WTC11 (cell line): ENCODE measurements around the gene SDC1. TPM values are rescaled to one million over a fixed set of nuclear protein-coding genes. Genes with fewer than 3 reads are reported as not detected.

Experiments
- ATAC-seq: fragments of 200-7000 bp; cut with Tn5 transposase; 2 replicates; pipeline ENCODE4 v1.10.0; 2021; ENCODE audit warnings: mild to moderate bottlenecking, moderate library complexity
- CTCF ChIA-PET: fragments of 300-600 bp; sonication (Branson Sonifier 250); formaldehyde crosslinking; loops from one replicate; lab custom pipeline; 2021; ENCODE audit warnings: antibody characterized with exemption; lab: Charles Lee
- POLR2A ChIA-PET: fragments of 350-600 bp; sonication (Branson Sonifier 250); formaldehyde crosslinking; loops from one replicate; lab custom pipeline; 2021; ENCODE audit warnings: antibody characterized with exemption; lab: Charles Lee
- DNase-seq: peaks from one replicate; pipeline ENCODE4 v3.0.0; 2021; ENCODE audit warnings: low spot score
- H3K27ac Mint-ChIP-seq: 2 replicates; pipeline ENCODE4 v1.8.0; 2021; ENCODE audit warnings: mixed read lengths
- H3K27me3 Mint-ChIP-seq: 2 replicates; pipeline ENCODE4 v1.8.0; 2021; ENCODE audit warnings: low read depth, mild to moderate bottlenecking, moderate library complexity, mixed read lengths
- H3K36me3 Mint-ChIP-seq: 2 replicates; pipeline ENCODE4 v1.8.0; 2021; ENCODE audit warnings: mixed read lengths
- H3K4me1 Mint-ChIP-seq: 2 replicates; pipeline ENCODE4 v1.8.0; 2022; ENCODE audit warnings: mixed read lengths
- H3K4me3 Mint-ChIP-seq: 2 replicates; pipeline ENCODE4 v1.8.0; 2021; ENCODE audit warnings: mild to moderate bottlenecking, moderate library complexity, mixed read lengths
- H3K9me3 Mint-ChIP-seq: 2 replicates; pipeline ENCODE4 v1.8.0; 2021; ENCODE audit warnings: mixed read lengths
- AFF4 ChIP-seq: sonication (generic); formaldehyde crosslinking; IDR thresholded peaks from 2 replicates; pipeline ENCODE4 v1.8.1; 2023; ENCODE audit warnings: mild to moderate bottlenecking, missing genetic modification reagents, borderline replicate concordance
- CBFB ChIP-seq: sonication (generic); formaldehyde crosslinking; IDR thresholded peaks from 2 replicates; pipeline ENCODE4 v1.8.1; 2022; ENCODE audit warnings: mild to moderate bottlenecking, low read depth, missing genetic modification reagents
- CTCF ChIP-seq: fragments of 200-600 bp; IDR thresholded peaks from 2 replicates; pipeline ENCODE4 v1.8.0; 2022; ENCODE audit warnings: antibody characterized with exemption
- GRHL2 ChIP-seq: fragments of 250-450 bp; sonication (Bioruptor Pico); IDR thresholded peaks from 2 replicates; pipeline ENCODE4 v1.8.0; 2022; ENCODE audit warnings: mild to moderate bottlenecking, moderate library complexity; ENCODE audit not compliant: insufficient replicate concordance, severe bottlenecking
- MXD4 ChIP-seq: fragments of 250-450 bp; sonication (Bioruptor Pico); IDR thresholded peaks from 2 replicates; pipeline ENCODE4 v1.8.0; 2021; ENCODE audit warnings: mild to moderate bottlenecking, moderate library complexity, borderline replicate concordance
- NFE2L1 ChIP-seq: sonication (generic); formaldehyde crosslinking; IDR thresholded peaks from 2 replicates; pipeline ENCODE4 v1.8.1; 2023; ENCODE audit warnings: missing genetic modification reagents
- RELA ChIP-seq: sonication (generic); formaldehyde crosslinking; IDR thresholded peaks from 2 replicates; pipeline ENCODE4 v1.8.1; 2022; ENCODE audit warnings: missing genetic modification reagents, mild to moderate bottlenecking, borderline replicate concordance
- SMAD3 ChIP-seq: sonication (generic); formaldehyde crosslinking; IDR thresholded peaks from 2 replicates; pipeline ENCODE4 v1.8.0; 2022; ENCODE audit warnings: missing genetic modification reagents, mild to moderate bottlenecking, borderline replicate concordance
- SP1 ChIP-seq: sonication (generic); formaldehyde crosslinking; conservative IDR thresholded peaks from 2 replicates; pipeline ENCODE4 v1.8.1; 2022; ENCODE audit warnings: missing genetic modification reagents
- TP53 ChIP-seq: sonication (generic); formaldehyde crosslinking; IDR thresholded peaks from 2 replicates; pipeline ENCODE4 v1.8.1; 2023; ENCODE audit warnings: mild to moderate bottlenecking, missing genetic modification reagents
- ZNF138 ChIP-seq: sonication (generic); formaldehyde crosslinking; conservative IDR thresholded peaks from 2 replicates; pipeline ENCODE4 v1.8.1; 2022; ENCODE audit warnings: mild to moderate bottlenecking, moderate library complexity, missing genetic modification reagents
- ZNF219 ChIP-seq: sonication (generic); formaldehyde crosslinking; IDR thresholded peaks from 2 replicates; pipeline ENCODE4 v1.8.0; 2023; ENCODE audit warnings: missing genetic modification reagents, mild to moderate bottlenecking, borderline replicate concordance
- ZNF423 ChIP-seq: fragments of 250-450 bp; sonication (Bioruptor Pico); IDR thresholded peaks from 2 replicates; pipeline ENCODE4 v2.1.2; 2022; ENCODE audit warnings: mild to moderate bottlenecking, moderate library complexity
- total RNA-seq: library from RNA; stranded (reverse); gene quantifications from 3 replicates; pipeline ENCODE4 v1.2.3, GENCODE V29; 2021
- TF ChIP-seq, protein P1 (sequence below): sonication (generic); formaldehyde crosslinking; IDR thresholded peaks from 2 replicates; pipeline ENCODE4 v1.8.0; 2022; ENCODE audit warnings: missing genetic modification reagents

Gene SDC1
- total RNA-seq, 1 experiment from 2014 or later = 52.6 TPM

DNA sequence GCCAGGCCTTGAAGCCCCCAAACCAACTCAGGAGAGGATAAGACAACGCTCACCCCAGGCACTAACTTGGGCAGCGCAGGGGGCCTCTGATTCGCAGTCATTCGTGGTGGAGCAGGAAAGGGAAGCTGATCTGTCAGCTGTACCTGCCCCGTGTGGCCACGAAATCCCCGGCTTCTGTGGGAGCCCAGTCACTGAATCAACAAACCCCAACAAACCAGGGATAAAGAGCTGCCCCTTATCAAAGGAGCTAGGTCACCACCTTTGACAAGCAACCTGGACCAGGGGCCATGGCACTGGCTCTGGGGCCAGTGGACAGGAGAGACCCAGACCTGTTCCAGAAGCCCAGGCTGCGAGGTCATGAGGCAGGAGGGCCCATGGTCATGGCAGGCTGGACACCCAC, 14.5 kb downstream of the SDC1 start (continued):
- TF ChIP-seq, protein P1, sequence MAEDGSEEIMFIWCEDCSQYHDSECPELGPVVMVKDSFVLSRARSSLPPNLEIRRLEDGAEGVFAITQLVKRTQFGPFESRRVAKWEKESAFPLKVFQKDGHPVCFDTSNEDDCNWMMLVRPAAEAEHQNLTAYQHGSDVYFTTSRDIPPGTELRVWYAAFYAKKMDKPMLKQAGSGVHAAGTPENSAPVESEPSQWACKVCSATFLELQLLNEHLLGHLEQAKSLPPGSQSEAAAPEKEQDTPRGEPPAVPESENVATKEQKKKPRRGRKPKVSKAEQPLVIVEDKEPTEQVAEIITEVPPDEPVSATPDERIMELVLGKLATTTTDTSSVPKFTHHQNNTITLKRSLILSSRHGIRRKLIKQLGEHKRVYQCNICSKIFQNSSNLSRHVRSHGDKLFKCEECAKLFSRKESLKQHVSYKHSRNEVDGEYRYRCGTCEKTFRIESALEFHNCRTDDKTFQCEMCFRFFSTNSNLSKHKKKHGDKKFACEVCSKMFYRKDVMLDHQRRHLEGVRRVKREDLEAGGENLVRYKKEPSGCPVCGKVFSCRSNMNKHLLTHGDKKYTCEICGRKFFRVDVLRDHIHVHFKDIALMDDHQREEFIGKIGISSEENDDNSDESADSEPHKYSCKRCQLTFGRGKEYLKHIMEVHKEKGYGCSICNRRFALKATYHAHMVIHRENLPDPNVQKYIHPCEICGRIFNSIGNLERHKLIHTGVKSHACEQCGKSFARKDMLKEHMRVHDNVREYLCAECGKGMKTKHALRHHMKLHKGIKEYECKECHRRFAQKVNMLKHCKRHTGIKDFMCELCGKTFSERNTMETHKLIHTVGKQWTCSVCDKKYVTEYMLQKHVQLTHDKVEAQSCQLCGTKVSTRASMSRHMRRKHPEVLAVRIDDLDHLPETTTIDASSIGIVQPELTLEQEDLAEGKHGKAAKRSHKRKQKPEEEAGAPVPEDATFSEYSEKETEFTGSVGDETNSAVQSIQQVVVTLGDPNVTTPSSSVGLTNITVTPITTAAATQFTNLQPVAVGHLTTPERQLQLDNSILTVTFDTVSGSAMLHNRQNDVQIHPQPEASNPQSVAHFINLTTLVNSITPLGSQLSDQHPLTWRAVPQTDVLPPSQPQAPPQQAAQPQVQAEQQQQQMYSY (CRISPR knock-in tag) = no peak
- TF ChIP-seq SP1 (CRISPR knock-in tag) (no peak), CBFB (CRISPR knock-in tag) (no peak), MXD4 (CRISPR knock-in tag) (no peak), GRHL2 (CRISPR knock-in tag) (no peak), ZNF219 (no peak), ZNF423 (CRISPR knock-in tag) (no peak), SMAD3 (CRISPR knock-in tag) (no peak)
- TF ChIP-seq, all 79 proteins: peak for 0

- no peaks in the 10 kb centered on the region for H3K27me3 Mint-ChIP-seq
- peak overlapping the region; percentile 53; the same call in 1 of the 2 replicates for H3K27ac Mint-ChIP-seq
- ChIA-PET CTCF (interaction anchor here (0.5 to 1.5 kb wide), 4 partner anchors 14 to 100 kb away, joined by 3 to 4 read pairs (median 3); partner anchors contain the start of gene SDC1), POLR2A (no interaction called here)
- H3K9me3 Mint-ChIP-seq = no peaks in the 10 kb centered on the region
- peaks cover 24% of the 10 kb centered on the region for H3K4me1 Mint-ChIP-seq
- no peak for TF ChIP-seq SP1 (CRISPR knock-in tag)
- no peak for TF ChIP-seq RELA (CRISPR knock-in tag)
- no peak for TF ChIP-seq NFE2L1 (CRISPR knock-in tag)
- TF ChIP-seq AFF4 (CRISPR knock-in tag) = no peak
- TF ChIP-seq CTCF = no peak
- no peak for TF ChIP-seq ZNF138 (CRISPR knock-in tag)
- no peak for TF ChIP-seq TP53
- 0 out of 2 replicates have a peak, but pooled peaks cover 2% of the 10 kb centered on the region for H3K36me3 Mint-ChIP-seq
- no peak overlapping the region for H3K4me3 Mint-ChIP-seq
- DNase-seq (no peak), ATAC-seq (no peak)
These were observed 15.4 kb downstream of the SDC1 start for GRCh38 chr2:20209373-20210109.
